Parathyroid adenoma (tissue), 2 donors: Measurements from ENCODE around the gene EEFSEC.
A peak's percentile ranks its signal among the peaks of the same experiment; 100 is the strongest.

ENCODE experiments used
- H2AFZ ChIP-seq: fragments of 300-600 bp; sonication (generic); one replicate; pipeline ENCODE4 v1.7.0; 2017; ENCODE audit warnings: antibody characterized with exemption, mild to moderate bottlenecking
- H3K27ac ChIP-seq: fragments of 300-600 bp; sonication (generic); one replicate; pipeline ENCODE4 v1.7.0; 2017
- H3K27me3 ChIP-seq: fragments of 300-600 bp; sonication (generic); one replicate; pipeline ENCODE4 v1.7.0; 2017; ENCODE audit warnings: low read length; ENCODE audit not compliant: control insufficient read depth, insufficient read depth
- H3K36me3 ChIP-seq: fragments of 300-600 bp; sonication (generic); one replicate; pipeline ENCODE4 v1.7.0; 2017; ENCODE audit warnings: low read length; ENCODE audit not compliant: control insufficient read depth, insufficient read depth
- H3K4me1 ChIP-seq: fragments of 300-600 bp; sonication (generic); one replicate; pipeline ENCODE4 v1.7.0; 2017; ENCODE audit warnings: control low read depth
- H3K4me2 ChIP-seq: fragments of 300-600 bp; sonication (generic); one replicate; pipeline ENCODE4 v1.7.0; 2017; ENCODE audit warnings: low read length
- H3K4me3 ChIP-seq: fragments of 300-600 bp; sonication (generic); one replicate; pipeline ENCODE4 v1.7.0; 2017; ENCODE audit warnings: low read depth, low read length
- H3K79me2 ChIP-seq: fragments of 300-600 bp; sonication (generic); one replicate; pipeline ENCODE4 v1.7.0; 2017; ENCODE audit warnings: control low read depth
- H3K9ac ChIP-seq: fragments of 300-600 bp; sonication (generic); one replicate; pipeline ENCODE4 v1.7.0; 2017; ENCODE audit warnings: mild to moderate bottlenecking
- H3K9me3 ChIP-seq: fragments of 300-600 bp; sonication (generic); one replicate; pipeline ENCODE4 v1.7.0; 2017; ENCODE audit warnings: low read length; ENCODE audit not compliant: control insufficient read depth
- CTCF ChIP-seq: fragments of 300-600 bp; sonication (generic); IDR thresholded peaks from one replicate; pipeline ENCODE4 v1.7.0; 2017; ENCODE audit warnings: antibody characterized with exemption, mild to moderate bottlenecking
- donor health status: primary hyperparathyroidism.

The EEFSEC gene

DNA sequence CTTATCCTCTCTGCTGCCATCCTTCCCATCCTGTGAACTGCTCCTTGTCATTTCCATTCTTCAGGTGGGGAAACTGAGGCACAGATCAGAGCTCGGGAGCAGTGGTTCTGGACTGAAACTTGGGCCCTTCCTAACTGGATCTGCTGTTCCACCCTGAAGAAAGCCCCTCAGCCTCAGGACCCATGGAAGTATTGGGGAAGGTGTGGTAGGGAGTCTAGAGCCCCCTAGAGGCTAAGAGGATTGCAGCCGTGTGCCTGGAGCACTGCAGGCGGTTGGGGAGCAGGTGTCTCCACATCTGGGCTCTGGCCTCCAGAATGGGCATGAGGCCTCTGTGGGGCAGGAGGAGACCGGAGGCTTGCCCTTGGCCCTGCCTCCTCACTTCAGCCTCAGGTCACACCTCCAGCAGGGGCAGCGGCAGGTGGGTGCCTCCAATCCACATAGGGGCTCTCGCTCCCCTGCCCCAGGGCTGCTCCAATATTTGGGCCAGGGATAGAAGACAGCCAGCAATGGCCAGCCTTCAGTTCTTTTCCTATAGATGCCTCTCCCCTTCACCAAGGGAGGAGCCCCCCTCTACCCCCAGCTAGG is 285.3 kb downstream of the EEFSEC start:
- TF ChIP-seq CTCF: peak; percentile 25
- Histone ChIP-seq H3K4me3 (no peak overlapping the region), H3K79me2 (no peaks in the 10 kb centered on the region)

GRCh38 chr3:128439226-128439625 is 285.9 kb downstream of the EEFSEC start:
- no peak for TF ChIP-seq CTCF
- no peak overlapping the region for H3K4me3 ChIP-seq
- H3K4me1 ChIP-seq: peaks cover 12% of the 10 kb centered on the region
- H2AFZ ChIP-seq: no peak overlapping the region
- H3K36me3 ChIP-seq: no peaks in the 10 kb centered on the region
- H3K9ac ChIP-seq: no peak overlapping the region
- no peaks in the 10 kb centered on the region for H3K9me3 ChIP-seq
- H3K4me2 ChIP-seq: no peak overlapping the region
- no peaks in the 10 kb centered on the region for H3K27me3 ChIP-seq
- no peak overlapping the region for H3K27ac ChIP-seq
- H3K79me2 ChIP-seq: no peaks in the 10 kb centered on the region

More for the DNA sequence above, 285.3 kb downstream of the EEFSEC start:
- Histone ChIP-seq H3K36me3 (no peaks in the 10 kb centered on the region), H3K27ac (no peak overlapping the region), H2AFZ (no peak overlapping the region), H3K4me1 (peaks cover 12% of the 10 kb centered on the region), H3K4me2 (no peak overlapping the region), H3K27me3 (no peaks in the 10 kb centered on the region), H3K9ac (no peak overlapping the region), H3K9me3 (no peaks in the 10 kb centered on the region)

DNA sequence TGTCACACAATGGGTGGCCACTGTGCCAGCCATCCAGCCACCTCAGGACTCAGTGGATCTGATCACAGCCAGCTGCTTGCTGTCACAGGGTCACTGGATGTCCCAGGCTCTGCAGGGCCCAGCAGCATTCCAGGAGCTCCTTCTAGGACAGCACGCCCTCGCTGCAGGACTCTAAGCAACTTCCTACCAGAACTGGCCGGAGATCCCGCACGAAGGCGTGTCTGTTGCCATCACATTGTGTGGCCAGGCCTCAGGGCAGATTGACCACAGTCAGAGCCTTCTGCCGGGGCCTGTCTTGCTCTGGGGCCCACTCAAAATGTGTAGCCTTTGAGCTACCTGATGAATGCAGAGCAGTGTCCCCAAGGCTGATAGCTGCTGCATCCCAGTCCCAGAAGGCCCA is 288.8 kb downstream of the EEFSEC start:
- H3K4me2 ChIP-seq: no peak overlapping the region
- no peak overlapping the region for H3K27ac ChIP-seq
- H2AFZ ChIP-seq: no peak overlapping the region
- no peak overlapping the region for H3K9ac ChIP-seq
- no peaks in the 10 kb centered on the region for H3K36me3 ChIP-seq
- no peaks in the 10 kb centered on the region for H3K9me3 ChIP-seq
- H3K4me3 ChIP-seq: no peak overlapping the region
- H3K27me3 ChIP-seq: no peaks in the 10 kb centered on the region
- TF ChIP-seq CTCF: no peak
- H3K79me2 ChIP-seq: no peaks in the 10 kb centered on the region
- H3K4me1 ChIP-seq: no peaks in the 10 kb centered on the region

DNA sequence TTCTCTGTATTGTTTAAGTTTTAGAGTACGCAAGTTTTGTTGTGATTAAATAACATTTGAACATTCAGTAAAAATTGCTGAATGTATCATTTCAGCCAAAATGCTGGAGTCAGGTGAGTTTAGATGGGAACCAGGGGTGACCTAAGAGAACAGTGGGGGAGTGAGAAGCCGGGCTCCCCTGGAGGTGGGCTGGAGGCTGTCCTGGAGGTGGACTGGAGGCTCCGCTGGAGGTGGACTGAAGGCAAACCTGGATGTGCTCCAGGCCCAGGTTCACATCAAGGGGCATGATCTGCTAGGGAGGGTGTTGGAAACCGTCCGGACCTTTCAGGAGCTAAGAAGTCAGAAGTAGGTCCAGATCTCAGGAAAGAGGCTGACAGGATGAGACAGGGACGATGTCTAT is 289.7 kb downstream of the EEFSEC start:
- Histone ChIP-seq H3K27ac (no peak overlapping the region), H2AFZ (no peak overlapping the region), H3K79me2 (no peaks in the 10 kb centered on the region), H3K9me3 (no peaks in the 10 kb centered on the region), H3K4me1 (no peaks in the 10 kb centered on the region), H3K4me2 (no peak overlapping the region), H3K9ac (no peak overlapping the region), H3K27me3 (no peaks in the 10 kb centered on the region), H3K4me3 (no peak overlapping the region), H3K36me3 (no peaks in the 10 kb centered on the region)
- TF ChIP-seq CTCF: no peak

GRCh38 chr3:128443771-128444170 is 290.5 kb downstream of the EEFSEC start:
- Histone ChIP-seq H3K27ac (no peak overlapping the region), H3K4me3 (no peak overlapping the region), H3K4me2 (no peak overlapping the region), H2AFZ (no peak overlapping the region), H3K4me1 (no peaks in the 10 kb centered on the region), H3K9me3 (no peaks in the 10 kb centered on the region), H3K79me2 (no peaks in the 10 kb centered on the region), H3K9ac (no peak overlapping the region), H3K36me3 (no peaks in the 10 kb centered on the region), H3K27me3 (no peaks in the 10 kb centered on the region)
- no peak for TF ChIP-seq CTCF
